AG04449 (cell line): ENCODE measurements around the gene RHOBTB1.

ENCODE experiments used
- CTCF ChIA-PET: fragments of 350-600 bp; formaldehyde crosslinking; extraction: SDS; loops from one replicate; lab custom pipeline; 2021; ENCODE audit warnings: antibody characterized with exemption; lab: Yijun Ruan, JAX
- POLR2A ChIA-PET: fragments of 400-600, 350-600 bp; formaldehyde crosslinking; extraction: SDS; loops from one replicate; lab custom pipeline; 2020; ENCODE audit warnings: antibody characterized with exemption, inconsistent platforms; lab: Yijun Ruan, JAX
- DNase-seq: peaks from one replicate; pipeline ENCODE4 v3.0.0-alpha.2; 2010; ENCODE audit warnings: low read depth, low spot score
- H3K4me3 ChIP-seq: 2 replicates; pipeline ENCODE4 v1.5.1; 2011; ENCODE audit warnings: low read depth, mild to moderate bottlenecking, control low read depth, low read length
- CTCF ChIP-seq: IDR thresholded peaks from one replicate; pipeline ENCODE4 v1.5.1; 2011; ENCODE audit warnings: mild to moderate bottlenecking, moderate library complexity, low read length, control low read depth, inconsistent platforms; ENCODE audit not compliant: insufficient read depth; ENCODE audit errors: missing control alignments

The RHOBTB1 gene

GRCh38 chr10:60919551-60919950 is 24.4 kb downstream of the RHOBTB1 start:
- POLR2A ChIA-PET, result no interaction called here
- CTCF ChIA-PET, result interaction anchor here (0.7 to 0.9 kb wide), 2 partner anchors 12 to 22 kb away, joined by 3 read pairs; no protein-coding TSS in a partner anchor
- TF ChIP-seq CTCF, result no peak
- no peak overlapping the region for H3K4me3 ChIP-seq
- no peak for DNase-seq

- ChIA-PET POLR2A (interaction anchor here (0.6 kb wide), 1 partner anchor 25 kb away, joined by 3 read pairs; no protein-coding TSS in a partner anchor), CTCF (no interaction called here)
- H3K4me3 ChIP-seq, result no peak overlapping the region
- TF ChIP-seq CTCF, result no peak
- no peak for DNase-seq
Observed at GRCh38 chr10:60917331-60918280, 26.4 kb downstream of the RHOBTB1 start.

- CTCF ChIA-PET, result interaction anchor here (1.2 to 1.8 kb wide), 2 partner anchors 18 to 35 kb away, joined by 3 to 4 read pairs; no protein-coding TSS in a partner anchor
- no peak for TF ChIP-seq CTCF
- POLR2A ChIA-PET, result no interaction called here
- no peak for DNase-seq
- no peak overlapping the region for H3K4me3 ChIP-seq
Observed at GRCh38 chr10:60916025-60916424, 28.0 kb downstream of the RHOBTB1 start.

- no peak overlapping the region for H3K4me3 ChIP-seq
- no peak for TF ChIP-seq CTCF
- ChIA-PET CTCF (interaction anchor here (1.8 kb wide), 1 partner anchor 17 kb away, joined by 4 read pairs; no protein-coding TSS in a partner anchor), POLR2A (no interaction called here)
- peak; percentile 90 for DNase-seq
Observed at GRCh38 chr10:60914690-60915141, 29.3 kb downstream of the RHOBTB1 start.

- TF ChIP-seq CTCF, result no peak
- ChIA-PET CTCF (no interaction called here), POLR2A (no interaction called here)
- H3K4me3 ChIP-seq, result no peak overlapping the region
- no peak for DNase-seq
Observed at GRCh38 chr10:60913657-60914056, 30.3 kb downstream of the RHOBTB1 start.

- POLR2A ChIA-PET, result no interaction called here
Observed at GRCh38 chr10:60913071-60913470, 30.9 kb downstream of the RHOBTB1 start.

More at GRCh38 chr10:60913071-60913470, 30.9 kb downstream of the RHOBTB1 start:
- no peak for TF ChIP-seq CTCF
- DNase-seq, result no peak
- CTCF ChIA-PET, result no interaction called here
- no peak overlapping the region for H3K4me3 ChIP-seq
